MM.1S (cell line): ENCODE results near the gene TMOD1.

Experiments used
- DNase-seq: peaks from one replicate; pipeline ENCODE4 v3.0.0-alpha.2; 2015
- H2AFZ ChIP-seq: fragments of 300-600 bp; sonication (generic); 2 replicates; pipeline ENCODE4 v1.6.0; 2016; ENCODE audit warnings: antibody characterized with exemption, low read length
- H3F3A ChIP-seq: fragments of 300-600 bp; sonication (generic); 2 replicates; pipeline ENCODE4 v1.6.1; 2016; ENCODE audit warnings: mild to moderate bottlenecking, antibody characterized with exemption, low read length, moderate library complexity, mixed read lengths; ENCODE audit not compliant: insufficient read depth
- H3K27ac ChIP-seq: fragments of 300-600 bp; sonication (generic); 2 replicates; pipeline ENCODE4 v1.5.1; 2016; ENCODE audit warnings: mild to moderate bottlenecking, low read length
- H3K27me3 ChIP-seq: fragments of 300-600 bp; sonication (generic); replicated peaks from 2 replicates; pipeline ENCODE4 v1.6.0; 2016; ENCODE audit warnings: low read length; ENCODE audit not compliant: insufficient read depth
- H3K36me3 ChIP-seq: fragments of 300-600 bp; sonication (generic); replicated peaks from 2 replicates; pipeline ENCODE4 v1.6.1; 2016; ENCODE audit warnings: mild to moderate bottlenecking, low read length, mixed read lengths; ENCODE audit not compliant: insufficient read depth
- H3K4me1 ChIP-seq: fragments of 300-600 bp; sonication (generic); 2 replicates; pipeline ENCODE4 v1.6.1; 2016; ENCODE audit warnings: low read length, mixed read lengths
- H3K4me2 ChIP-seq: fragments of 300-600 bp; sonication (generic); 2 replicates; pipeline ENCODE4 v1.6.0; 2016; ENCODE audit warnings: low read depth, low read length
- H3K4me3 ChIP-seq: fragments of 300-600 bp; sonication (generic); 2 replicates; pipeline ENCODE4 v1.5.1; 2016; ENCODE audit warnings: low read length, mixed read lengths
- H3K79me2 ChIP-seq: fragments of 300-600 bp; sonication (generic); 2 replicates; pipeline ENCODE4 v1.6.1; 2016; ENCODE audit warnings: mixed run types, low read length, mixed read lengths
- H3K9ac ChIP-seq: fragments of 300-600 bp; sonication (generic); 2 replicates; pipeline ENCODE4 v1.6.1; 2016; ENCODE audit warnings: low read length, mixed read lengths
- H3K9me2 ChIP-seq: fragments of 300-600 bp; sonication (generic); replicated peaks from 2 replicates; pipeline ENCODE4 v1.6.1; 2016; ENCODE audit warnings: mild to moderate bottlenecking, low read length, mixed read lengths; ENCODE audit not compliant: insufficient read depth
- H3K9me3 ChIP-seq: fragments of 300-600 bp; sonication (generic); replicated peaks from 2 replicates; pipeline ENCODE4 v1.6.1; 2016; ENCODE audit warnings: mild to moderate bottlenecking, low read length, mixed read lengths; ENCODE audit not compliant: insufficient read depth
- H4K20me1 ChIP-seq: fragments of 300-600 bp; sonication (generic); 2 replicates; pipeline ENCODE4 v1.6.1; 2016; ENCODE audit warnings: mild to moderate bottlenecking, low read length, moderate library complexity, mixed read lengths; ENCODE audit not compliant: insufficient read depth
- EZH2 ChIP-seq: fragments of 300-600 bp; sonication (generic); optimal IDR thresholded peaks from 2 replicates; pipeline ENCODE3; 2017; ENCODE audit warnings: low read depth, mild to moderate bottlenecking, antibody characterized with exemption, low read length, mixed read lengths
- EZH2phosphoT487 ChIP-seq: fragments of 300-600 bp; sonication (generic); IDR thresholded peaks from 2 replicates; pipeline ENCODE4 v1.6.1; 2018; ENCODE audit warnings: antibody characterized with exemption, low read length
- TF ChIP-seq, protein P1 (sequence below): fragments of 300-600 bp; sonication (generic); IDR thresholded peaks from 2 replicates; pipeline ENCODE4 v1.5.1; 2016; ENCODE audit warnings: antibody characterized with exemption, low read length, mixed read lengths

TMOD1 gene

GRCh38 chr9:97600531-97601227 lies 99.2 kb downstream of the TMOD1 start:
- Histone ChIP-seq H3K27me3 (no peaks in the 10 kb centered on the region), H3K9me3 (no peaks in the 10 kb centered on the region), H3F3A (0 out of 2 replicates have a peak, but pooled peaks cover 3% of the 10 kb centered on the region), H3K4me3 (no peak overlapping the region), H3K27ac (no peak overlapping the region), H2AFZ (no peak overlapping the region), H3K79me2 (no peaks in the 10 kb centered on the region), H3K4me2 (no peak overlapping the region), H3K9me2 (no peaks in the 10 kb centered on the region), H3K4me1 (peaks cover 16% of the 10 kb centered on the region), H3K9ac (no peak overlapping the region), H3K36me3 (0 out of 2 replicates have a peak, but pooled peaks cover 2% of the 10 kb centered on the region), H4K20me1 (no peaks in the 10 kb centered on the region)
- no peak for DNase-seq
- TF ChIP-seq EZH2 = no peak
- no peak for TF ChIP-seq EZH2phosphoT487
- TF ChIP-seq, protein P1, sequence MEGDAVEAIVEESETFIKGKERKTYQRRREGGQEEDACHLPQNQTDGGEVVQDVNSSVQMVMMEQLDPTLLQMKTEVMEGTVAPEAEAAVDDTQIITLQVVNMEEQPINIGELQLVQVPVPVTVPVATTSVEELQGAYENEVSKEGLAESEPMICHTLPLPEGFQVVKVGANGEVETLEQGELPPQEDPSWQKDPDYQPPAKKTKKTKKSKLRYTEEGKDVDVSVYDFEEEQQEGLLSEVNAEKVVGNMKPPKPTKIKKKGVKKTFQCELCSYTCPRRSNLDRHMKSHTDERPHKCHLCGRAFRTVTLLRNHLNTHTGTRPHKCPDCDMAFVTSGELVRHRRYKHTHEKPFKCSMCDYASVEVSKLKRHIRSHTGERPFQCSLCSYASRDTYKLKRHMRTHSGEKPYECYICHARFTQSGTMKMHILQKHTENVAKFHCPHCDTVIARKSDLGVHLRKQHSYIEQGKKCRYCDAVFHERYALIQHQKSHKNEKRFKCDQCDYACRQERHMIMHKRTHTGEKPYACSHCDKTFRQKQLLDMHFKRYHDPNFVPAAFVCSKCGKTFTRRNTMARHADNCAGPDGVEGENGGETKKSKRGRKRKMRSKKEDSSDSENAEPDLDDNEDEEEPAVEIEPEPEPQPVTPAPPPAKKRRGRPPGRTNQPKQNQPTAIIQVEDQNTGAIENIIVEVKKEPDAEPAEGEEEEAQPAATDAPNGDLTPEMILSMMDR = no peak

- Histone ChIP-seq H3K4me1 (peaks cover 16% of the 10 kb centered on the region), H3K9ac (no peak overlapping the region), H2AFZ (no peak overlapping the region), H3K4me2 (no peak overlapping the region), H3K9me3 (no peaks in the 10 kb centered on the region), H3K27me3 (no peaks in the 10 kb centered on the region), H3K4me3 (no peak overlapping the region), H3F3A (0 out of 2 replicates have a peak, but pooled peaks cover 3% of the 10 kb centered on the region), H3K9me2 (no peaks in the 10 kb centered on the region), H3K27ac (no peak overlapping the region), H3K79me2 (no peaks in the 10 kb centered on the region), H4K20me1 (no peaks in the 10 kb centered on the region), H3K36me3 (0 out of 2 replicates have a peak, but pooled peaks cover 2% of the 10 kb centered on the region)
- DNase-seq = no peak
- TF ChIP-seq, protein P1 = no peak
- no peak for TF ChIP-seq EZH2
- no peak for TF ChIP-seq EZH2phosphoT487
Observed at GRCh38 chr9:97601228-97601898, 99.9 kb downstream of the TMOD1 start.

GRCh38 chr9:97602430-97602829 lies 101.0 kb downstream of the TMOD1 start:
- no peaks in the 10 kb centered on the region for H4K20me1 ChIP-seq
- H3K27ac ChIP-seq = no peak overlapping the region
- no peak for DNase-seq
- no peaks in the 10 kb centered on the region for H3K79me2 ChIP-seq
- peaks cover 16% of the 10 kb centered on the region for H3K4me1 ChIP-seq
- 0 out of 2 replicates have a peak, but pooled peaks cover 2% of the 10 kb centered on the region for H3K36me3 ChIP-seq
- no peak overlapping the region for H3K4me2 ChIP-seq
- H3K9ac ChIP-seq = no peak overlapping the region
- no peaks in the 10 kb centered on the region for H3K9me2 ChIP-seq
- 0 out of 2 replicates have a peak, but pooled peaks cover 3% of the 10 kb centered on the region for H3F3A ChIP-seq
- no peak overlapping the region for H2AFZ ChIP-seq
- TF ChIP-seq EZH2 (no peak), EZH2phosphoT487 (no peak)
- TF ChIP-seq, protein P1 = no peak
- H3K27me3 ChIP-seq = no peaks in the 10 kb centered on the region
- no peaks in the 10 kb centered on the region for H3K9me3 ChIP-seq
- H3K4me3 ChIP-seq = no peak overlapping the region
